Endothelial cell of umbilical vein (primary cell): Measurements from ENCODE around the gene SERPINA6. TPM values are rescaled to one million over a fixed set of nuclear protein-coding genes. Genes with fewer than 3 reads are reported as not detected.

Experiments used
- BruUV-seq: library from RNA; stranded (reverse); fragments of 400-500 nt; replicated peaks from 2 replicates; lab custom pipeline; 2021; lab: Mats Ljungman, UMichigan
- CTCF ChIA-PET: fragments of 300-600, 350-600 bp; sonication (Branson Sonifier 250); formaldehyde crosslinking; loops from one replicate; lab custom pipeline; 2021; ENCODE audit warnings: antibody characterized with exemption, inconsistent platforms; lab: Charles Lee
- POLR2A ChIA-PET: fragments of 300-600, 350-600 bp; sonication (Branson Sonifier 250); formaldehyde crosslinking; loops from one replicate; lab custom pipeline; 2021; ENCODE audit warnings: antibody characterized with exemption, inconsistent platforms; lab: Charles Lee
- DNase-seq: peaks from one replicate; pipeline ENCODE4 v3.0.0-alpha.2; 2011; ENCODE audit warnings: low read depth, low spot score
- FAIRE-seq: peaks from 2 replicates; lab custom pipeline; 2011; peaks lifted over from hg19 to GRCh38; lab: Jason Lieb, UNC
- H2AFZ ChIP-seq: 2 replicates; pipeline ENCODE4 v1.6.0; 2012; ENCODE audit warnings: low read depth, low read length, control low read depth, inconsistent platforms
- H3K27ac ChIP-seq: 2 replicates; pipeline ENCODE4 v1.5.1; 2011; ENCODE audit warnings: low read depth, mild to moderate bottlenecking, control low read depth, low read length, moderate library complexity; ENCODE audit not compliant: insufficient read depth
- H3K27me3 ChIP-seq, 2 experiments: 2 replicates each; pipeline versions ENCODE4 v1.6.0 to v1.6.1; 2011; ENCODE audit warnings: low read length in 2 of 2, mixed read lengths in 1 of 2; ENCODE audit not compliant: control insufficient read depth in 2 of 2, insufficient read depth in 2 of 2
- H3K36me3 ChIP-seq, 2 experiments: 2 replicates in 1 of 2; 3 replicates in 1 of 2; pipeline ENCODE4 v1.5.1; 2011; ENCODE audit warnings: low read length in 2 of 2, mild to moderate bottlenecking in 1 of 2, moderate library complexity in 1 of 2; ENCODE audit not compliant: control insufficient read depth in 2 of 2, insufficient read depth in 2 of 2; ENCODE audit errors: extremely low read depth in 1 of 2
- H3K4me1 ChIP-seq: 3 replicates; pipeline ENCODE4 v1.5.1; 2011; ENCODE audit warnings: mild to moderate bottlenecking, low read length; ENCODE audit not compliant: control insufficient read depth, insufficient read depth; ENCODE audit errors: extremely low read depth
- H3K4me2 ChIP-seq: 2 replicates; pipeline ENCODE4 v1.6.1; 2011; ENCODE audit warnings: low read length, control low read depth, mixed read lengths; ENCODE audit not compliant: insufficient read depth
- H3K4me3 ChIP-seq, 3 experiments: fragments of 200-600 bp in 1 of 3; sonication (generic), shearing (Covaris generic) in 1 of 3; replicated peaks in 1 of 3; 2 replicates each; pipeline ENCODE4 v1.5.1; 2011 to 2016; ENCODE audit warnings: control low read depth in 3 of 3, low read length in 3 of 3, mild to moderate bottlenecking in 2 of 3, inconsistent platforms in 1 of 3, low read depth in 1 of 3, moderate library complexity in 1 of 3; ENCODE audit not compliant: insufficient read depth in 1 of 3
- H3K79me2 ChIP-seq: 2 replicates; pipeline ENCODE4 v1.6.0; 2012; ENCODE audit warnings: low read length, inconsistent platforms; ENCODE audit not compliant: control insufficient read depth, insufficient read depth
- H3K9ac ChIP-seq: replicated peaks from 2 replicates; pipeline ENCODE3; 2011; ENCODE audit warnings: low read length, control low read depth; ENCODE audit not compliant: insufficient read depth; ENCODE audit errors: extremely low read depth
- H3K9me1 ChIP-seq: replicated peaks from 3 replicates; pipeline ENCODE4 v1.6.0; 2011; ENCODE audit warnings: mild to moderate bottlenecking, low read length; ENCODE audit not compliant: control insufficient read depth, insufficient read depth; ENCODE audit errors: extremely low read depth
- H3K9me3 ChIP-seq: replicated peaks from 2 replicates; pipeline ENCODE4 v1.5.1; 2012; ENCODE audit warnings: low read length, inconsistent platforms; ENCODE audit not compliant: control insufficient read depth, insufficient read depth
- H4K20me1 ChIP-seq: replicated peaks from 2 replicates; pipeline ENCODE3; 2011; ENCODE audit warnings: mild to moderate bottlenecking, low read length; ENCODE audit not compliant: control insufficient read depth, insufficient read depth; ENCODE audit errors: extremely low read depth
- EZH2 ChIP-seq: IDR thresholded peaks from 2 replicates; pipeline ENCODE4 v1.6.1; 2012; ENCODE audit warnings: borderline replicate concordance, low read depth, mild to moderate bottlenecking, moderate library complexity, low read length, inconsistent platforms; ENCODE audit not compliant: severe bottlenecking
- FOS ChIP-seq: IDR thresholded peaks from 2 replicates; pipeline ENCODE4 v1.6.1; 2011; ENCODE audit warnings: mild to moderate bottlenecking, low read length, moderate library complexity, borderline replicate concordance; ENCODE audit not compliant: insufficient read depth
- GATA2 ChIP-seq: IDR thresholded peaks from 2 replicates; pipeline ENCODE4 v1.7.0; 2011; ENCODE audit warnings: low read depth, mild to moderate bottlenecking, moderate library complexity, mixed read lengths, low read length; ENCODE audit not compliant: insufficient read length, insufficient read depth
- JUN ChIP-seq: IDR thresholded peaks from 2 replicates; pipeline ENCODE4 v1.6.1; 2011; ENCODE audit warnings: borderline replicate concordance, low read depth; ENCODE audit not compliant: insufficient read length, insufficient read depth
- MYC ChIP-seq: IDR thresholded peaks from one replicate; pipeline ENCODE4 v1.6.1; 2011; ENCODE audit warnings: mild to moderate bottlenecking, low read depth, low read length
- POLR2A ChIP-seq: IDR thresholded peaks from 2 replicates; pipeline ENCODE4 v1.6.1; 2012; ENCODE audit warnings: low read depth, mild to moderate bottlenecking, control low read depth, low read length
- POLR2AphosphoS5 ChIP-seq: IDR thresholded peaks from 2 replicates; pipeline ENCODE4 v1.6.1; 2012; ENCODE audit warnings: low read depth, mild to moderate bottlenecking, control low read depth, low read length, moderate library complexity; ENCODE audit not compliant: insufficient read depth
- dilution Hi-C: fragments of 300-500 bp; cut with MboI; formaldehyde crosslinking; loops from one replicate; pipeline ENCODE4 v1.15.0; 2019; ENCODE audit warnings: low sequenced_read_pairs; ENCODE audit not compliant: extremely low pct_ligation_motif_present
- intact Hi-C: fragments of 100-400 bp; cut with micrococcal nuclease; formaldehyde crosslinking; loops from one replicate; pipeline ENCODE4 v1.10.0; 2022
- polyA plus RNA-seq, 4 experiments: library from polyadenylated mRNA; depleted of rRNA in 3 of 4; stranded (reverse) in 3 of 4; unstranded in 1 of 4; fragments of >200 nt; gene quantifications; 2 replicates each; pipeline versions ENCODE4 v1.2.1 to v1.2.3, GENCODE V29; 2011 to 2012; ENCODE audit warnings: missing spikeins in 1 of 4
- total RNA-seq: library from RNA; stranded (reverse); gene quantifications from 2 replicates; pipeline ENCODE4 v1.2.3, GENCODE V29; 2021
- TF ChIP-seq, protein P1 (sequence below), 2 donors: IDR thresholded peaks; 1 replicate in 1 of 2; 2 replicates in 1 of 2; pipeline ENCODE4 v1.5.1; 2011; ENCODE audit warnings: low read length in 2 of 2, mild to moderate bottlenecking in 2 of 2, moderate library complexity in 2 of 2, control low read depth in 1 of 2, inconsistent platforms in 1 of 2, low read depth in 1 of 2; ENCODE audit not compliant: insufficient read depth in 1 of 2; ENCODE audit errors: extremely low read depth in 1 of 2
- TF ChIP-seq, protein P2 (sequence below): IDR thresholded peaks from 2 replicates; pipeline ENCODE4 v1.6.1; 2011; ENCODE audit not compliant: insufficient read depth, insufficient read length

SERPINA6 gene
- total and polyA plus RNA-seq, 2 donors (not counting 3 experiments of a cell fraction or from before 2014, with no cell fraction given), result not detected

DNA sequence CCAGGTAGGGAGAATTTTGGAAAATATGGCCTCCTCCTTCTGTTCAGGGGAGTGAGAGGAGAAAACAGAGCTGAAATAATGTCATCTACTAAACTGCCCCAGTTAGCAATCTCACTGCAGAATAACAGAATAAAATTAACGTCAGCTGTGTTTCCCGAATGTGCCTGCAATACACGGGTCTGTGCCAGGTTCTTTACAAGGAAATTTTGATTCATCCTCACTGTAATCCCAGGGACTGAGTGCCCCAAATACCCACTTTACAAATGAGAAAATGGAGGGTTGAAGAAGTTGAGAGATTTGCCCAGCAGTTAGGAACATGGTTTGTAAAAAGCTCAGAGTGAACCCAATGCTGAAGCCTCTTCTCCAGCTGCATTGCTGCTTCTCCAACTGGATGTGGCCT, 21.3 kb upstream of the SERPINA6 start:
- Histone ChIP-seq H3K27me3 (no peaks in the 10 kb centered on the region), H3K9me3 (no peaks in the 10 kb centered on the region), H3K4me1 (no peaks in the 10 kb centered on the region), H4K20me1 (no peaks in the 10 kb centered on the region), H3K27ac (no peak overlapping the region), H3K9me1 (no peaks in the 10 kb centered on the region), H3K9ac (no peak overlapping the region), H3K4me2 (no peak overlapping the region), H3K4me3 (no peak overlapping the region), H3K36me3 (no peaks in the 10 kb centered on the region), H3K79me2 (no peaks in the 10 kb centered on the region), H2AFZ (no peak overlapping the region)
- intact Hi-C loops (no loop called here), dilution Hi-C loops (no loop called here)
- POLR2A ChIA-PET, result no interaction called here
- TF ChIP-seq EZH2, result no peak
- TF ChIP-seq JUN, result no peak
- TF ChIP-seq POLR2AphosphoS5, result no peak
- TF ChIP-seq GATA2, result no peak
- TF ChIP-seq, protein P1, sequence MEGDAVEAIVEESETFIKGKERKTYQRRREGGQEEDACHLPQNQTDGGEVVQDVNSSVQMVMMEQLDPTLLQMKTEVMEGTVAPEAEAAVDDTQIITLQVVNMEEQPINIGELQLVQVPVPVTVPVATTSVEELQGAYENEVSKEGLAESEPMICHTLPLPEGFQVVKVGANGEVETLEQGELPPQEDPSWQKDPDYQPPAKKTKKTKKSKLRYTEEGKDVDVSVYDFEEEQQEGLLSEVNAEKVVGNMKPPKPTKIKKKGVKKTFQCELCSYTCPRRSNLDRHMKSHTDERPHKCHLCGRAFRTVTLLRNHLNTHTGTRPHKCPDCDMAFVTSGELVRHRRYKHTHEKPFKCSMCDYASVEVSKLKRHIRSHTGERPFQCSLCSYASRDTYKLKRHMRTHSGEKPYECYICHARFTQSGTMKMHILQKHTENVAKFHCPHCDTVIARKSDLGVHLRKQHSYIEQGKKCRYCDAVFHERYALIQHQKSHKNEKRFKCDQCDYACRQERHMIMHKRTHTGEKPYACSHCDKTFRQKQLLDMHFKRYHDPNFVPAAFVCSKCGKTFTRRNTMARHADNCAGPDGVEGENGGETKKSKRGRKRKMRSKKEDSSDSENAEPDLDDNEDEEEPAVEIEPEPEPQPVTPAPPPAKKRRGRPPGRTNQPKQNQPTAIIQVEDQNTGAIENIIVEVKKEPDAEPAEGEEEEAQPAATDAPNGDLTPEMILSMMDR (IDR thresholded peaks at IDR 0.05; ENCODE audit: extremely low read depth in 1 of 2, insufficient read depth in 1 of 2, low read depth in 1 of 2, low read length in 2 of 2), result no peak
- TF ChIP-seq MYC, result no peak
- no peak for TF ChIP-seq FOS
- TF ChIP-seq, protein P2, sequence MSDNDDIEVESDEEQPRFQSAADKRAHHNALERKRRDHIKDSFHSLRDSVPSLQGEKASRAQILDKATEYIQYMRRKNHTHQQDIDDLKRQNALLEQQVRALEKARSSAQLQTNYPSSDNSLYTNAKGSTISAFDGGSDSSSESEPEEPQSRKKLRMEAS, result no peak
- TF ChIP-seq POLR2A, result no peak
- no peak for FAIRE-seq
- CTCF ChIA-PET, result no interaction called here
- BruUV-seq, result no TSS peak
- no peak for DNase-seq
